Myocyte (in vitro differentiated cells): Measurements from ENCODE around the gene PLEKHM1. TPM values are rescaled to one million over a fixed set of nuclear protein-coding genes. Genes with fewer than 3 reads are reported as not detected.
A peak's percentile ranks its signal among the peaks of the same experiment; 100 is the strongest.

Experiments
- DNase-seq: peaks from one replicate; pipeline ENCODE4 v3.0.0-alpha.2; 2012; ENCODE audit warnings: low read depth
- total RNA-seq: library from RNA; depleted of rRNA; stranded (reverse); fragments of >200 nt; gene quantifications from 2 replicates; pipeline ENCODE4 v1.2.3, GENCODE V29; 2014

Gene PLEKHM1
- total RNA-seq, 1 donor from 2014 or later = 16.9 TPM

DNA sequence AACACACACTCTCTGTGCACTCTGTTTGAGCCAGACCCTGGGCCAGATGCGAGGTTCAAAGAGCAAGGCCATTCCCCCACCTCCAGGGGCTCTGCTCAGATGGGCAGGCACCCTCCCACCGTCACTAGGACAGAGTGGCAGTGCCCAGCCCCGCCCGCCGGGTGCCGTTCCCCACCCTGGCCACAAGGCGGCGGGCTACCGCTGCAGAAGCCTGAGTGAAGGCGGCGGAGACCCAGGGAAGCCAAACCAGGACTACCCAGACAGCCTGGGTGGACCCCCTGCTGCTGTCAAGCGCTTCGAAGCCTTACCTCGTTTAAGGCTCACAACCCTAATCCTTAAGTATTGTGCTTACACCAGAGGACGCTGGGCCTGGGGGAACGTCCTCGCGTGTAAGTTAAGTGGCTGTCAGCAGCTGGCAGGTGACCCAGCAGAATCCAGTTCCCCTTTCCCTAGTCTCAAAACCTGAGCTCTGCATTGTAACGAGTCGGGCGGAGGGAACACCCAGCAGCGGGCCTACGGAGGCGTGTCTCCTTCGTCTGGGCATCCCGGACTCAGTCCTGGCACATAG lies 62.4 kb downstream of the PLEKHM1 start:
- DNase-seq = peak; percentile 69

DNA sequence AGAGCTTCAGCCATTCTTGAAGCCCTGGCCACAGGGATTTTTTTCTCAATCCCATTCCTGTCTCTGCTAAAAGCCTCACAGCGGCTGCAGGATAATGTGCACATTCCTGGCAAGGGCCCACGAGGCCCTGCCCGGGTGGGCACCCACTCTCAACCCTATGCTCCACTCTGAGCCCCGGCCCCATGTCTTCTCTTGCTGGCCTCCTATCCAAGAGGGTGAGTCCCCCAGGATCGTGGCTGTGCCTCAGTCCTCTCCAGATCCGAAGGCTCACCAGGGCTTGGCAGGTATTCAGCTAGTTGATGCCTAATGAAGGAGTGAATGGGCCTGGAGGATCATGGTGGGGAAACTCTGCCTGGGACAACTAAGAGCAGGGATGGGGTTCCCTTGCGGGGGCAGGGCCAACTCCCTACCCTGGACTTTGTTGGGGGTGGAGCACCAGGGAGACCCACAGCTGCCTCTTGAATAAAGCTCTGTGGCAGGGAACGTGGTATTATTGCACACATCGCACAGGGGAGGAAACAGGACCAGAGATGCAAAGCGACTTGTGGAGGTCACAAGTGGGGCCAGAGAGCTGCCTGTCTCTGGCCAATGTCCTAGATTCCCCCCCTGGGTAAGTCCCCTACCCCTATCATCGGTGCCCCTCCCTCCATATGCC lies 63.2 kb downstream of the PLEKHM1 start:
- no peak for DNase-seq

GRCh38 chr17:45426561-45426960 lies 64.0 kb downstream of the PLEKHM1 start:
- no peak for DNase-seq

- no peak for DNase-seq
Measured at GRCh38 chr17:45425984-45426413, 64.5 kb downstream of the PLEKHM1 start.

GRCh38 chr17:45425125-45425983 lies 65.2 kb downstream of the PLEKHM1 start:
- peak; percentile 68 for DNase-seq

- no peak for DNase-seq
Measured at GRCh38 chr17:45424769-45425124, 65.8 kb downstream of the PLEKHM1 start.

DNA sequence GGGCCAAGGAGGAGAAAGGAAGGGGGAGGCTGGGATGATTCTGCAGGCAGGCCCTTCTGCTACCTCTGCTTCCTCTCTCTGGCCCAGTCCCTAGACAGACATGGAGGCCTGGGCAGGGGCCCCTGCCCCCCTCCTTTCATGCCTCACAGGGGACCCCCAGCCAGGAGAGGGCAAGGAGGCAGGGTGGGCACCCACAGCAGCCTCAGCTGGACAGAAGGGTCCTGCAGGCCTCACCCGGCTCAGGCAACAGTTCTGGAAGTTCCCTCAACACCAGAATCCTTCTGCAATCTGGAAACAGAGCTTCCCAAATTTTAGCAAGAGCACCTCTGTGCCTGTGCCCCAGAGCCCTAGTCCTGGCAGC lies 66.6 kb downstream of the PLEKHM1 start:
- DNase-seq = no peak

DNA sequence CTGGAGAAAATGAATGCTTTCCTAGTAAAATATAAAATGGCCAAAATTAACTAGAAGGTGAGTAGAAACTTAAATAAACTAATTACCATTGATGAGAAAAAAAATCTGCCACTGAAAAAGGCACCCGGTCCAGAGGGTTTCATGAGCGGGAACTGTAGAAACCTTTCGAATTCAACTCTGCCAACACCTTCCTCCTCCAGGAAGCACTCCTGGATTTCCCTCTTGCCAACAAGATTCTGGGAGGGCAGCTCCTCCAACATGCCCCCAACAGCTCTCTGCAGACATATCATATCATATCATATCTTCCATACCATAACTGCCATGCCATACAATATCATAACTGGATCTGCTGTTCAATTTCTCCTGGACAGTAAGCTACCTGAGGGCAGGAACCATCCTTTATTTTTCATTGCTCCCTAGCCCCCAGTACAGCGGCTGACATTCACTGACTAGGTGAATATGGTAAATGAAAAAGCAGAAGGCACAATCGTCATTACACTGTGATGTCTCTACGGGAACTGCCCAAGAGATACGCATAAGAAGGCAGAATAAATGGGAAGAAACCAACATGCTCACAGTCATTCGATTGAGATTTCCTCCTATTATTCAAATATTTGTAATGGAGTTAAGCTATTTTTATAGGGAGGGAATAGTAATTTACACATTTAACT lies 67.1 kb downstream of the PLEKHM1 start:
- no peak for DNase-seq

DNA sequence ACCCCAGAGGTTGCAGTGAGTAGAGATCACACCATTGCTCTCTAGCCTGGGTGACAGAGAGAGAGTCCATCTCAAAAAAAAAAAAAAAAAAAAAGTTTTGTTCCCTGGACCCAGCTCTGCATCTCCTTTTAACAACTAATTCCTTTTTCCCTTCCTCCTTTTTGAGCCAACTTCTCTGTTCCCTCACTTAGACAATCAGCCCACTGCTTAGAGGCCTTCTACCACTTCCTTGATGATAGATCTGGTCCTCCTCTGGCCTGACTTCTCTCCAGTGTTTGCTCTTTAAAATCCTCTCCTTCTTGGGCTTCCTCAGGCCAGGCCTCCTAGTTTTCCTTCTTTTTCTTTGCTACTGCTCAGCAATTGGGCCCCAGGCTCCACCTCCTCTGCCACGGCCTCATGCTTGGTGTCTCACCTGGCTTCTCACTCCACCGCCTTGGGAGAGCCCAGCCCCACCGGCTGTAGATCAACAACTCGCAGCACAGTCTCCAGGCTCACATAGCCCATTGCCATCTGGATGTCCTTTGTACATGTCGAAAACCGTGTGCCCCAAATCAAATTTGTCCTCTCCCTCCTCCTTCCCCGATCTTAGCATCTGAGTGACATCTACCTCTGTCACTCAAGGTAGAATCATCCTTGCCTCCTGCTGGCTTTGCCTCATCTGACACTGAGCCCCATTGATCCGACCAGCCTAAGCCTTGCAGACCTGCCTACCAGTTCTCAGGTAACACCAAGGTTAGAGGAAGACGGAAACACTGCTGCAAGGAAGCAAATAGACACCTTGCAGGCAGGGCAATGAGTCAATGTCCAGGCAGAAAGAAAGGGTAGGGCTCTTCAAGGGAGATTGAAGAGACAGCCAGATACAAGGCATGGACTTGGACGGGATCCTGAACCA lies 75.3 kb downstream of the PLEKHM1 start:
- no peak for DNase-seq

GRCh38 chr17:45413498-45413923 lies 77.0 kb downstream of the PLEKHM1 start:
- no peak for DNase-seq

GRCh38 chr17:45411348-45412105 lies 79.0 kb downstream of the PLEKHM1 start:
- peak; percentile 78 for DNase-seq

- DNase-seq = no peak
Measured at GRCh38 chr17:45410144-45411091, 80.1 kb downstream of the PLEKHM1 start.

- no peak for DNase-seq
Measured at GRCh38 chr17:45409659-45410076, 80.9 kb downstream of the PLEKHM1 start.

- peak; percentile 83 for DNase-seq
Measured at GRCh38 chr17:45408611-45409421, 81.7 kb downstream of the PLEKHM1 start.

DNA sequence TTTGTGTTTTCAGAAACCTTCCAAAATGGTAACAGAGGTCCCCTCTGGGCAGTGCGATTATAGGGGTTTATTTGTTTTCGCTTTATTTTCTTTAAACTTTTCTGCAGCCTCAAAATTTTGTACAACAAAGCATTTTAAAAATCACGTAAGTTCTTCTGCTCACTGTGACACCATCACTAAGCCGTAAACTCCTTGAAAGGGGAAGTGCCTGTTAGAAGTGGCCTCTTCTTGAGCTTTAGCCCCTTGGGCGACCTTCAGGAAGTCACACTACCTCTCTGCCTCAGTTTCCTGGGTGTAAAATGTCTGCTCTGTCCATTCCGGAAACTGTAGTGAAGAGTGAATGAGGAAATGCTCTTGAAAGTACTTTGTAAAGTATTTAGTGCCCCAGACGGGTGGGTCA lies 84.4 kb downstream of the PLEKHM1 start:
- DNase-seq = no peak

DNA sequence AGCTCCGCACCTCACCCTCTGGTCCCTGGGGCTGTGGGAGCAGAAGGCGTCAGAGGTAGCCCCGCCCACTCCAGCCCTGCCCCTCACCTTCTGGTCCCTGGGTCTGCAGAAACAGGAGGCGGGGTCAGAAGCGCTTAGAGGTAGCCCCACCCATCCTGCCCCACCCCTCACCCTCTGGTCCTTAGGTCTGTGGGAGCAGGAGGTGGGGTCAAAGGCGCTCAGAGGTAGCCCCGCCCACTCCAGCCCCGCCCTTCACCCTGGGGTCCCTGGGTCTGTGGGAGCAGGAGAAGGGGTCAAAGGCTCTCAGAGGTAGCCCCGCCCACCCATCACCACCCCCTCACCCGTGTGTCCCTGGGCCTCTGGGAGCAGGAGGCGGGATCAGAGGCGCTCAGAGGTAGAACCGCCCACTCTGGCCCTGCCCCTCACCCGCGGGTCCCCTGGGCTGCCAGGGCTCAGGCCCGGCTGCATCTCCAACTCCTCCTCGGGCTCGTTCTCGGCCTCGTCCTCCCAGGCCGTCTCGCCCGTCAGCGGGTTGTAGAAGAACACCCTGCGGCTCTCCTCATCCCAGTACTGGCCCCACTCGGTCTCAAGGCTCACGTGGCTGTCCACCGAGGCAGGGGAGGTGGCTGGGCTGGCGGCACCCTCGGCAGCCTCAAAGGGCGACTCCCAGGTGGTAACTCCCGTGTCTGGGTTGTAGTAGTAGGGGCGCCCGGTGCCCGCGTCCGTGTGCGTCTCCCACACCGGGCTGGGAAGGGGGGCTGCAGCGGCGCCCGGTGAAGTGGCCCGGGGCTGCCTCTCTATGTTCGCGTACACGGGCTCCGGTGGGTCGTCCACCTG lies 85.1 kb downstream of the PLEKHM1 start:
- no peak for DNase-seq

DNA sequence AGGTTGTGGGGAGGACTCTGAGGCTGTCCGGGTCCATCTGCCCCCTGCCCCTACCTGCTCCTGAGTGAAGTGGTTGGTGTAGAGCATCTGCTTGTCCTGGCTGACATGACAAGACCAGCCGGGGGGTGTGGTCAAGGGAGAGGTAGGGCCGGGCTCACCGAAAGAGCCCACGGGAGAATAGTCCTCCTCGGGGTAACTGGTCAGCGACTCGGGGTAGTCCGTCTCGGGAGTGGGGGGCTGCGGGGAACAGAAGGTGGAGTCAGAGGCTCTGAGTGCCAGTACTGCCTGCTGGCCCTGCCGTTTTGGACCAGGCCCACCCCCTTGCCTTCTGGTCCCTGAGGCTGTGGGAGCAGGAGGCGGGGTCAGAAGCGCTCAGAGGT lies 85.7 kb downstream of the PLEKHM1 start:
- DNase-seq = no peak
